CD4-positive, alpha-beta T cell (primary cell): ENCODE measurements around the gene ZHX3. TPM values are rescaled to one million over a fixed set of nuclear protein-coding genes. Genes with fewer than 3 reads are reported as not detected.

Source experiments
- ATAC-seq: fragments of 200-7000 bp; cut with Tn5 transposase; one replicate; pipeline ENCODE4 v1.10.0; 2022; ENCODE audit warnings: mild to moderate bottlenecking; ENCODE audit not compliant: poor library complexity
- CTCF ChIA-PET: fragments of 350-600 bp; sonication (Branson Sonifier 250); formaldehyde crosslinking; loops from one replicate; lab custom pipeline; 2021; ENCODE audit warnings: antibody characterized with exemption, inconsistent platforms; lab: Charles Lee
- POLR2A ChIA-PET: fragments of 350-600 bp; sonication (Branson Sonifier 250); formaldehyde crosslinking; loops from one replicate; lab custom pipeline; 2021; ENCODE audit warnings: antibody characterized with exemption, inconsistent platforms; lab: Charles Lee
- DNase-seq, 14 experiments: peaks; one replicate each; pipeline ENCODE4 v3.0.0-alpha.2; 2013 to 2020; ENCODE audit warnings: mixed read lengths in 2 of 14
- H3K27ac ChIP-seq, 2 donors: one replicate each; pipeline versions ENCODE4 v1.5.1 to v1.7.0; 2013; ENCODE audit warnings: low read length in 2 of 2, low read depth in 1 of 2, mild to moderate bottlenecking in 1 of 2
- H3K27me3 ChIP-seq, 2 experiments: 1 replicate in 1 of 2; 2 replicates in 1 of 2; pipeline versions ENCODE4 v1.6.1 to v1.7.0; 2013; ENCODE audit warnings: low read length in 2 of 2, control low read depth in 1 of 2, mild to moderate bottlenecking in 1 of 2, moderate library complexity in 1 of 2; ENCODE audit not compliant: insufficient read depth in 2 of 2, control insufficient read depth in 1 of 2
- H3K36me3 ChIP-seq: one replicate; pipeline ENCODE4 v1.6.1; 2013; ENCODE audit warnings: low read length, control low read depth; ENCODE audit not compliant: insufficient read depth
- H3K4me1 ChIP-seq: one replicate; pipeline ENCODE4 v1.6.1; 2013; ENCODE audit warnings: low read length, control low read depth; ENCODE audit not compliant: insufficient read depth
- H3K4me3 ChIP-seq: one replicate; pipeline ENCODE4 v1.5.1; 2013; ENCODE audit warnings: mild to moderate bottlenecking, low read length, moderate library complexity
- H3K9me3 ChIP-seq, 2 experiments: 1 replicate in 1 of 2; 2 replicates in 1 of 2; pipeline versions ENCODE4 v1.6.1 to v1.7.0; 2013; ENCODE audit warnings: low read length in 2 of 2, mild to moderate bottlenecking in 2 of 2, control low read depth in 1 of 2, moderate library complexity in 1 of 2; ENCODE audit not compliant: control insufficient read depth in 1 of 2, insufficient read depth in 1 of 2
- H3K27ac Mint-ChIP-seq: one replicate; pipeline ENCODE4 v1.8.0; 2020; ENCODE audit warnings: mixed read lengths
- H3K27me3 Mint-ChIP-seq: one replicate; pipeline ENCODE4 v1.8.0; 2021; ENCODE audit warnings: mixed read lengths
- H3K36me3 Mint-ChIP-seq: one replicate; pipeline ENCODE4 v1.8.0; 2021; ENCODE audit warnings: low read depth, mixed read lengths
- H3K4me1 Mint-ChIP-seq: one replicate; pipeline ENCODE4 v1.8.0; 2021; ENCODE audit warnings: low read depth, mixed read lengths
- H3K4me3 Mint-ChIP-seq: one replicate; pipeline ENCODE4 v1.8.0; 2020; ENCODE audit warnings: mild to moderate bottlenecking, mixed read lengths
- H3K9me3 Mint-ChIP-seq: one replicate; pipeline ENCODE4 v1.8.0; 2020; ENCODE audit warnings: mixed read lengths
- intact Hi-C, 2 experiments: fragments of 100-400 bp; cut with DNase I in 1 of 2; cut with micrococcal nuclease in 1 of 2; formaldehyde crosslinking; loops; one replicate each; pipeline versions ENCODE4 v1.15.1 to v1.9.0; 2023 to 2025; cut with DNase I, micrococcal nuclease
- total RNA-seq, 174 experiments: library from RNA in 2 of 174; stranded (reverse) in 2 of 174; gene quantifications; one replicate each; pipeline ENCODE4 v1.2.3 and lab custom pipeline; 2021 to 2026
- TF ChIP-seq, protein P1 (sequence below): fragments of 200-600 bp; IDR thresholded peaks from one replicate; pipeline ENCODE4 v1.8.0; 2022; ENCODE audit warnings: antibody characterized with exemption, mild to moderate bottlenecking

ZHX3 gene
- total RNA-seq, 2 experiments from 2014 or later: 6.6 to 7.6 TPM

DNA sequence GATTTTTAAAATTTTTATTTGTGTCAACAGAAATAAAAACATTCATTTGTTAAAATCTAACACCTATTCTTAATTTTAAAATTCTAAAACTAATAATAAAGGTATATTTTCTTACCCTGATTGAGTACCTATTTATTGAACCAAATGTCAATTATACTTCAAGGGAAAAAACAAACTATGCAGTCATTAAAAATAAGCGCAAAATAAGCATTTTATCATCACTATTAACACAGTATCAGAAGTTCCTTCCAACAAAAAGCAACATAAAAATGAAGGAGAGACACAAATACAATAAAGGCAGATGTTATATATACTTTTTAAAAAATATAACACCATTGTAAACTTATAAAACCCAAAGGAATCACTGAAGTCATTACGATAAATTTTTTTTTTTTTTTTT is 52.7 kb downstream of the ZHX3 start:
- Mint-ChIP-seq H3K36me3 (peaks cover 27% of the 10 kb centered on the region), H3K27me3 (no peaks in the 10 kb centered on the region), H3K4me1 (no peaks in the 10 kb centered on the region), H3K27ac (no peak overlapping the region), H3K9me3 (no peaks in the 10 kb centered on the region), H3K4me3 (no peak overlapping the region)
- Histone ChIP-seq H3K36me3 (no peaks in the 10 kb centered on the region), H3K27ac (no peak overlapping the region), H3K4me3 (no peak overlapping the region), H3K4me1 (no peaks in the 10 kb centered on the region), H3K9me3 (no peaks in the 10 kb centered on the region), H3K27me3 (no peaks in the 10 kb centered on the region)
- intact Hi-C loops: no loop called here
- TF ChIP-seq, protein P1, sequence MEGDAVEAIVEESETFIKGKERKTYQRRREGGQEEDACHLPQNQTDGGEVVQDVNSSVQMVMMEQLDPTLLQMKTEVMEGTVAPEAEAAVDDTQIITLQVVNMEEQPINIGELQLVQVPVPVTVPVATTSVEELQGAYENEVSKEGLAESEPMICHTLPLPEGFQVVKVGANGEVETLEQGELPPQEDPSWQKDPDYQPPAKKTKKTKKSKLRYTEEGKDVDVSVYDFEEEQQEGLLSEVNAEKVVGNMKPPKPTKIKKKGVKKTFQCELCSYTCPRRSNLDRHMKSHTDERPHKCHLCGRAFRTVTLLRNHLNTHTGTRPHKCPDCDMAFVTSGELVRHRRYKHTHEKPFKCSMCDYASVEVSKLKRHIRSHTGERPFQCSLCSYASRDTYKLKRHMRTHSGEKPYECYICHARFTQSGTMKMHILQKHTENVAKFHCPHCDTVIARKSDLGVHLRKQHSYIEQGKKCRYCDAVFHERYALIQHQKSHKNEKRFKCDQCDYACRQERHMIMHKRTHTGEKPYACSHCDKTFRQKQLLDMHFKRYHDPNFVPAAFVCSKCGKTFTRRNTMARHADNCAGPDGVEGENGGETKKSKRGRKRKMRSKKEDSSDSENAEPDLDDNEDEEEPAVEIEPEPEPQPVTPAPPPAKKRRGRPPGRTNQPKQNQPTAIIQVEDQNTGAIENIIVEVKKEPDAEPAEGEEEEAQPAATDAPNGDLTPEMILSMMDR: no peak
- ATAC-seq (no peak), DNase-seq (no peak)
- ChIA-PET CTCF (interaction anchor here (0.7 kb wide), 1 partner anchor 103 kb away, joined by 3 read pairs; no protein-coding TSS in a partner anchor), POLR2A (no interaction called here)

DNA sequence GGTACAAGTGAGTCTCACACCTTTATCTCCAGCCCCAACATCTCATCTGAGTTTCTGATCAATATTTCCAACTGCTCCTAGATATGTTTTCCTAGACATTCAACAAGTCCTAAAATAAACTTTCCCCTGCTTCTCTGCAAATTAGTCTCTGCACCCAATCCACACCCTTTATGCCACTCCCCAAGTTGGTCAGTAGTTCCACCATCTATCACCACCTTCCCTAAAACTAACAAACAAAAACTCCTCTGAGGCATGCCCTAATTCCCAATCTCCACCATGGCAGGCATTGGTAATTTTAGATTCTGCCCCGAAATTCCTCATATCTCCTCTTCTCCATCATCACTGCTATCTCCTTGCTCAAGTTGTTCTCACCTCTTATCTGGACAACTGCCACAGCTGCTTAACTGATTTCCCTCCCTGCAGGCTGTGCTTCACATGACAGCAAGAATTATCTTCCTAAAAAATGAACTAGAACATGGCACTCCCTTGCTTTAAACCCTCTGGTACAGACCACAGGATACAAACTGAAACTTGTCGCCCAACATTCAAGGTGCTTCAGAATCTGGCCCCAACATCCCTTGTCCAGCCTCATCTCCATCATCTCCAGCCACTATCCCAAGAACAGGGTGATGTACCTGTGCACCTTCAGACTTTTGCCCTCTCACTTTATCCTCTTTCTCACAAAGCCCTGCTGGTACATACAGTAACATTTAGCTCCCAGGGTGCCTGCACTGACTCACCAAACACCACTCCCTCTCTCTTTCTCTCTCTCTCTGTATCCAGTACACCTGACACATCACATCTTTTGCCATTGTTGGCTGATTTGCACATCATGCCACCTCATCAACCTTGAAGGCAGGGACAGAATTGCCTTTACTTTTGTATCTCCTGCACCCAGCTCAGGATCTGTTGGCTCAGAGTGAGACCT is 55.5 kb downstream of the ZHX3 start:
- Histone ChIP-seq H3K9me3 (no peaks in the 10 kb centered on the region), H3K36me3 (no peaks in the 10 kb centered on the region), H3K27me3 (no peaks in the 10 kb centered on the region), H3K4me1 (no peaks in the 10 kb centered on the region), H3K4me3 (no peak overlapping the region), H3K27ac (no peak overlapping the region)
- H3K4me1 Mint-ChIP-seq: no peaks in the 10 kb centered on the region
- TF ChIP-seq, protein P1: no peak
- H3K9me3 Mint-ChIP-seq: no peaks in the 10 kb centered on the region
- H3K27ac Mint-ChIP-seq: no peak overlapping the region
- no peak overlapping the region for H3K4me3 Mint-ChIP-seq
- ChIA-PET POLR2A (no interaction called here), CTCF (no interaction called here)
- intact Hi-C loops: no loop called here
- H3K27me3 Mint-ChIP-seq: no peaks in the 10 kb centered on the region
- no peak for ATAC-seq
- peaks cover 6% of the 10 kb centered on the region for H3K36me3 Mint-ChIP-seq
- DNase-seq: no peak

DNA sequence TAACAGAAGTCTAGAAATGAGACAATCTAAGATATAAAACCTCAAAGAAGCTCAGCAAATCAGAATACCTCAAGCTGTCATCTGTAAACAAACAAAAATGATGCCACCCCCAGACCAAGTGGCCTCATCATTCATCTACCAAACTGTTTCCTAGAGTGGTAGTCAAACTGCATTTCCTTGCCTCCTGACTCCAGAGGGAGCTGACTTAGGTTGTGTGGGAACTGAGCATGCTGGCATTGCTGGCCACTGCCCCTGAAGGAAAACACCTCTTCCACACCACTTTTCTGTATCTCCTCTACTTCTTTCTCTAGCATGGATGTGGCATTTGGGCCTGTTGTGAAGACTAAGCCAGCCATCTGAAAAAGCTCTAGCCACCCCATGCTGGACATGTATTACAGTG is 56.3 kb downstream of the ZHX3 start:
- Mint-ChIP-seq H3K4me1 (no peaks in the 10 kb centered on the region), H3K9me3 (no peaks in the 10 kb centered on the region), H3K27me3 (no peaks in the 10 kb centered on the region), H3K36me3 (peaks cover 6% of the 10 kb centered on the region), H3K27ac (no peak overlapping the region), H3K4me3 (no peak overlapping the region)
- Histone ChIP-seq H3K4me1 (no peaks in the 10 kb centered on the region), H3K4me3 (no peak overlapping the region), H3K9me3 (no peaks in the 10 kb centered on the region), H3K27ac (no peak overlapping the region), H3K36me3 (no peaks in the 10 kb centered on the region), H3K27me3 (no peaks in the 10 kb centered on the region)
- ChIA-PET CTCF (no interaction called here), POLR2A (no interaction called here)
- no peak for ATAC-seq
- no peak for DNase-seq
- TF ChIP-seq, protein P1: no peak
- intact Hi-C loops: no loop called here
